Stimulated activated CD4-positive, alpha-beta T cell treated with anti-CD3 and anti-CD28 coated beads, Interleukin-1b, Interleukin-23, amount 100 ng/mL, for 4 hours (primary cell): ENCODE results near the gene GOLGA6L9.
A peak's percentile ranks its signal among the peaks of the same experiment; 100 is the strongest.
"Not testable (repeated sequence)": the region's sequence is repeated elsewhere in the genome, so short reads cannot be mapped to it uniquely, and the experiment has no call there.

Experiments
- DNase-seq, 2 donors: peaks; one replicate each; pipeline ENCODE4 v3.0.0-alpha.2; 2020; ENCODE audit warnings: low read depth in 2 of 2

Gene GOLGA6L9

GRCh38 chr15:82429693-82430092 is at the start of gene GOLGA6L9:
Gene GOLGA6L9 (plus strand): TSS chr15:82429816. CDS start chr15:82430080, 264 bp downstream.
- DNase-seq: not testable (repeated sequence)

- DNase-seq: not testable (repeated sequence)
Observed at GRCh38 chr15:82381330-82381955, 48.2 kb upstream of the GOLGA6L9 start.

GRCh38 chr15:82387209-82387608 is 42.4 kb upstream of the GOLGA6L9 start:
- DNase-seq: not testable (repeated sequence)

GRCh38 chr15:82390152-82390551 is 39.5 kb upstream of the GOLGA6L9 start:
- not testable (repeated sequence) for DNase-seq

GRCh38 chr15:82392077-82392476 is 37.5 kb upstream of the GOLGA6L9 start:
- not testable (repeated sequence) for DNase-seq

- no peak for DNase-seq
Observed at GRCh38 chr15:82393671-82394070, 35.9 kb upstream of the GOLGA6L9 start.

- DNase-seq: not testable (repeated sequence)
Observed at GRCh38 chr15:82395788-82396187, 33.8 kb upstream of the GOLGA6L9 start.

GRCh38 chr15:82397817-82398216 is 31.8 kb upstream of the GOLGA6L9 start:
- DNase-seq: no peak

GRCh38 chr15:82398785-82399184 is 30.8 kb upstream of the GOLGA6L9 start:
- DNase-seq: no peak

- not testable (repeated sequence) for DNase-seq
Observed at GRCh38 chr15:82399366-82400103, 30.1 kb upstream of the GOLGA6L9 start.

- not testable (repeated sequence) for DNase-seq
Observed at GRCh38 chr15:82401918-82402317, 27.7 kb upstream of the GOLGA6L9 start.

GRCh38 chr15:82402341-82402740 is 27.3 kb upstream of the GOLGA6L9 start:
- not testable (repeated sequence) for DNase-seq

GRCh38 chr15:82406211-82406610 is 23.4 kb upstream of the GOLGA6L9 start:
- DNase-seq: not testable (repeated sequence)

- not testable (repeated sequence) for DNase-seq
Observed at GRCh38 chr15:82410306-82410705, 19.3 kb upstream of the GOLGA6L9 start.

GRCh38 chr15:82411595-82411994 is 18.0 kb upstream of the GOLGA6L9 start:
- DNase-seq: not testable (repeated sequence)

- not testable (repeated sequence) for DNase-seq
Observed at GRCh38 chr15:82414525-82415191, 15.0 kb upstream of the GOLGA6L9 start.

- DNase-seq: not testable (repeated sequence)
Observed at GRCh38 chr15:82420516-82420915, 9.1 kb upstream of the GOLGA6L9 start.

GRCh38 chr15:82420966-82421365 is 8.7 kb upstream of the GOLGA6L9 start:
- DNase-seq: not testable (repeated sequence)

- not testable (repeated sequence) for DNase-seq
Observed at GRCh38 chr15:82427117-82427516, 2.5 kb upstream of the GOLGA6L9 start.

- peak; percentile 1 to 14 for DNase-seq
Observed at GRCh38 chr15:82445420-82445819, 15.8 kb downstream of the GOLGA6L9 start.

GRCh38 chr15:82457336-82457735 is 27.7 kb downstream of the GOLGA6L9 start:
- DNase-seq: not testable (repeated sequence)

GRCh38 chr15:82465629-82466028 is 36.0 kb downstream of the GOLGA6L9 start:
- not testable (repeated sequence) for DNase-seq
